Measurements from ENCODE around the gene GJC3.
"Not testable (repeated sequence)": the region's sequence is repeated elsewhere in the genome, so short reads cannot be mapped to it uniquely, and the experiment has no call there.

The GJC3 gene

GRCh38 chr7:99901581-99901980 lies 27.8 kb downstream of the GJC3 start:
- TF ChIP-seq CTCF (IDR thresholded peaks at IDR 0.05; ENCODE audit: insufficient read depth, low read depth, low read length, missing control alignments) = no peak
- no peak for DNase-seq (ENCODE audit: low read depth)
- no peak overlapping the region for H3K4me3 ChIP-seq (ENCODE audit: low read length)

- no peak for TF ChIP-seq CTCF (IDR thresholded peaks at IDR 0.05; ENCODE audit: insufficient read depth, low read depth, low read length, missing control alignments)
- DNase-seq (ENCODE audit: low read depth) = no peak
- no peak overlapping the region for H3K4me3 ChIP-seq (ENCODE audit: low read length)
These were observed 29.4 kb downstream of the GJC3 start for GRCh38 chr7:99899830-99900519.

GRCh38 chr7:99898836-99899235 lies 30.6 kb downstream of the GJC3 start:
- DNase-seq (ENCODE audit: low read depth) = peak; percentile 10
- TF ChIP-seq CTCF (IDR thresholded peaks at IDR 0.05; ENCODE audit: insufficient read depth, low read depth, low read length, missing control alignments) = no peak
- H3K4me3 ChIP-seq (ENCODE audit: low read length) = no peak overlapping the region

GRCh38 chr7:99898023-99898357 lies 31.4 kb downstream of the GJC3 start:
- no peak for TF ChIP-seq CTCF (IDR thresholded peaks at IDR 0.05; ENCODE audit: insufficient read depth, low read depth, low read length, missing control alignments)
- DNase-seq (ENCODE audit: low read depth) = no peak
- no peak overlapping the region for H3K4me3 ChIP-seq (ENCODE audit: low read length)

GRCh38 chr7:99897322-99898022 lies 31.9 kb downstream of the GJC3 start:
- no peak for TF ChIP-seq CTCF (IDR thresholded peaks at IDR 0.05; ENCODE audit: insufficient read depth, low read depth, low read length, missing control alignments)
- no peak for DNase-seq (ENCODE audit: low read depth)
- H3K4me3 ChIP-seq (ENCODE audit: low read length) = no peak overlapping the region

GRCh38 chr7:99894738-99895137 lies 34.7 kb downstream of the GJC3 start:
- no peak for DNase-seq (ENCODE audit: low read depth)
- H3K4me3 ChIP-seq (ENCODE audit: low read length) = no peak overlapping the region
- TF ChIP-seq CTCF (IDR thresholded peaks at IDR 0.05; ENCODE audit: insufficient read depth, low read depth, low read length, missing control alignments) = no peak

- TF ChIP-seq CTCF (IDR thresholded peaks at IDR 0.05; ENCODE audit: insufficient read depth, low read depth, low read length, missing control alignments) = no peak
- no peak for DNase-seq (ENCODE audit: low read depth)
- no peak overlapping the region for H3K4me3 ChIP-seq (ENCODE audit: low read length)
These were observed 36.1 kb downstream of the GJC3 start for GRCh38 chr7:99893280-99893679.

- DNase-seq (ENCODE audit: low read depth); H3K4me3 ChIP-seq (ENCODE audit: low read length): not testable (repeated sequence)
These were observed 39.1 kb downstream of the GJC3 start for GRCh38 chr7:99890348-99890747.

GRCh38 chr7:99888366-99888765 lies 41.1 kb downstream of the GJC3 start:
- H3K4me3 ChIP-seq (ENCODE audit: low read length); DNase-seq (ENCODE audit: low read depth): not testable (repeated sequence)

Data from epithelial cell of esophagus (primary cell).